ENCODE data around the gene ID4. TPM values are rescaled to one million over a fixed set of nuclear protein-coding genes. Genes with fewer than 3 reads are reported as not detected.

The ID4 gene
- total RNA-seq, 1 donor from 2014 or later, result 103 TPM

- no peak for TF ChIP-seq CTCF (IDR thresholded peaks at IDR 0.05)
- Histone ChIP-seq H3K4me3 (no peak overlapping the region), H3K27me3 (no peaks in the 10 kb centered on the region), H3K9me3 (no peaks in the 10 kb centered on the region), H3K27ac (no peak overlapping the region), H3K36me3 (peaks cover 0 to 8% of the 10 kb centered on the region in 2 donors), H3K4me1 (peaks cover 0 to 3% of the 10 kb centered on the region in 2 donors)
- no peak for DNase-seq (ENCODE audit: low spot score in 2 of 2)
- intact Hi-C loops (cut with DNase I), result no loop called here
Observed at GRCh38 chr6:19833947-19834346, 3.2 kb upstream of the ID4 start.

- H3K4me1 ChIP-seq, result peaks cover 0 to 3% of the 10 kb centered on the region in 2 donors
- intact Hi-C loops (cut with DNase I), result loop anchor here (5.0 kb wide), 2 partner anchors 113 to 303 kb away; no protein-coding TSS in a partner anchor
- H3K4me3 ChIP-seq, result no peak overlapping the region
Observed at GRCh38 chr6:19834858-19835257, 2.3 kb upstream of the ID4 start.

GRCh38 chr6:19835605-19836004 lies 1.6 kb upstream of the ID4 start:
- H3K4me3 ChIP-seq, result no peak overlapping the region
- H3K27me3 ChIP-seq, result no peaks in the 10 kb centered on the region
- TF ChIP-seq CTCF (IDR thresholded peaks at IDR 0.05), result no peak
- H3K27ac ChIP-seq, result no peak overlapping the region
- H3K4me1 ChIP-seq, result peaks cover 0 to 3% of the 10 kb centered on the region in 2 donors
- H3K9me3 ChIP-seq, result no peaks in the 10 kb centered on the region
- intact Hi-C loops (cut with DNase I), result loop anchor here (5.0 kb wide), 2 partner anchors 113 to 303 kb away; no protein-coding TSS in a partner anchor
- H3K36me3 ChIP-seq, result peaks cover 0 to 11% of the 10 kb centered on the region in 2 donors
- no peak for DNase-seq (ENCODE audit: low spot score in 2 of 2)

More at GRCh38 chr6:19834858-19835257, 2.3 kb upstream of the ID4 start:
- Histone ChIP-seq H3K9me3 (no peaks in the 10 kb centered on the region), H3K36me3 (peaks cover 0 to 11% of the 10 kb centered on the region in 2 donors), H3K27me3 (no peaks in the 10 kb centered on the region), H3K27ac (no peak overlapping the region)
- DNase-seq (ENCODE audit: low spot score in 2 of 2), result no peak
- no peak for TF ChIP-seq CTCF (IDR thresholded peaks at IDR 0.05)

- Histone ChIP-seq H3K4me3 (peak overlapping the region; percentile 63 to 95), H3K36me3 (peaks cover 0 to 11% of the 10 kb centered on the region in 2 donors), H3K27ac (peak overlapping the region; percentile 96), H3K4me1 (peaks cover 0 to 5% of the 10 kb centered on the region in 2 donors), H3K27me3 (no peaks in the 10 kb centered on the region), H3K9me3 (no peaks in the 10 kb centered on the region)
- DNase-seq (ENCODE audit: low spot score in 2 of 2), result peak in 1 of 2 donors; percentile 70
- no peak for TF ChIP-seq CTCF (IDR thresholded peaks at IDR 0.05)
- intact Hi-C loops (cut with DNase I), result loop anchor here (1.0 to 5.0 kb wide), 3 partner anchors 33 to 305 kb away; no protein-coding TSS in a partner anchor
Observed at GRCh38 chr6:19837511-19838441, 606 bp downstream of the ID4 start.

- no peak for TF ChIP-seq CTCF (IDR thresholded peaks at IDR 0.05)
- DNase-seq (ENCODE audit: low spot score in 2 of 2), result peak in 1 of 2 donors; percentile 66
- intact Hi-C loops (cut with DNase I), result loop anchor here (5.0 kb wide), 2 partner anchors 116 to 306 kb away; no protein-coding TSS in a partner anchor
- no peaks in the 10 kb centered on the region for H3K9me3 ChIP-seq
- peaks cover 0 to 11% of the 10 kb centered on the region in 2 donors for H3K36me3 ChIP-seq
- peak overlapping the region; percentile 63 to 95 for H3K4me3 ChIP-seq
- peaks cover 0 to 5% of the 10 kb centered on the region in 2 donors for H3K4me1 ChIP-seq
- peak overlapping the region; percentile 96 for H3K27ac ChIP-seq
- no peaks in the 10 kb centered on the region for H3K27me3 ChIP-seq
Observed at GRCh38 chr6:19838442-19839236, 1.5 kb downstream of the ID4 start.

Data from ascending aorta (tissue), 2 donors.